ENCODE data around the gene COL25A1. TPM values are rescaled to one million over a fixed set of nuclear protein-coding genes. Genes with fewer than 3 reads are reported as not detected.

The COL25A1 gene
- total RNA-seq, 1 donor from 2014 or later = 10.4 TPM

- Histone ChIP-seq H3K4me1 (ENCODE audit: insufficient read depth, low read length) (peaks cover 23% of the 10 kb centered on the region), H2AFZ (ENCODE audit: low read depth, low read length) (no peak overlapping the region), H3K36me3 (ENCODE audit: insufficient read depth, low read length) (no peaks in the 10 kb centered on the region), H3K79me2 (ENCODE audit: insufficient read depth, low read length) (no peaks in the 10 kb centered on the region), H3K9me3 (ENCODE audit: insufficient read depth, low read depth, low read length) (no peaks in the 10 kb centered on the region), H3K9ac (ENCODE audit: low read length) (no peak overlapping the region), H3K4me3 (ENCODE audit: insufficient read depth, low read depth, low read length) (no peak overlapping the region), H3K4me2 (ENCODE audit: low read length) (no peak overlapping the region), H3K27ac (ENCODE audit: low read depth, low read length) (no peak overlapping the region), H3K27me3 (ENCODE audit: insufficient read depth, low read length) (no peaks in the 10 kb centered on the region), H4K20me1 (ENCODE audit: insufficient read depth, low read length) (no peaks in the 10 kb centered on the region)
- FAIRE-seq = no peak
- DNase-seq (ENCODE audit: low read depth) = no peak
- H3K9me3 Mint-ChIP-seq (ENCODE audit: unreplicated experiment) = no peaks in the 10 kb centered on the region
- no peak overlapping the region for H3K4me3 Mint-ChIP-seq (ENCODE audit: unreplicated experiment)
- H3K4me1 Mint-ChIP-seq (ENCODE audit: low read depth, unreplicated experiment) = peaks cover 24% of the 10 kb centered on the region
- TF ChIP-seq EZH2 (IDR thresholded peaks at IDR 0.05; ENCODE audit: insufficient read depth, low read length) (no peak), CTCF (IDR thresholded peaks at IDR 0.05; ENCODE audit: insufficient read depth, low read depth, low read length) (no peak)
- H3K36me3 Mint-ChIP-seq (ENCODE audit: low read depth, unreplicated experiment) = no peaks in the 10 kb centered on the region
- no peaks in the 10 kb centered on the region for H3K27me3 Mint-ChIP-seq (ENCODE audit: low read depth, unreplicated experiment)
- H3K27ac Mint-ChIP-seq (ENCODE audit: unreplicated experiment) = no peak overlapping the region
Observed at GRCh38 chr4:108829966-108830492, 472.4 kb downstream of the COL25A1 start.

- no peak overlapping the region for H3K4me2 ChIP-seq (ENCODE audit: low read length)
- H3K4me1 Mint-ChIP-seq (ENCODE audit: low read depth, unreplicated experiment) = peaks cover 11% of the 10 kb centered on the region
- H3K27me3 ChIP-seq (ENCODE audit: insufficient read depth, low read length) = no peaks in the 10 kb centered on the region
- H3K27me3 Mint-ChIP-seq (ENCODE audit: low read depth, unreplicated experiment) = no peaks in the 10 kb centered on the region
- no peak for FAIRE-seq
- H2AFZ ChIP-seq (ENCODE audit: low read depth, low read length) = no peak overlapping the region
- H3K4me3 Mint-ChIP-seq (ENCODE audit: unreplicated experiment) = no peak overlapping the region
- no peak for DNase-seq (ENCODE audit: low read depth)
- no peaks in the 10 kb centered on the region for H3K36me3 ChIP-seq (ENCODE audit: insufficient read depth, low read length)
- H3K27ac ChIP-seq (ENCODE audit: low read depth, low read length) = no peak overlapping the region
- H3K4me1 ChIP-seq (ENCODE audit: insufficient read depth, low read length) = peaks cover 12% of the 10 kb centered on the region
- no peaks in the 10 kb centered on the region for H3K36me3 Mint-ChIP-seq (ENCODE audit: low read depth, unreplicated experiment)
- no peak overlapping the region for H3K9ac ChIP-seq (ENCODE audit: low read length)
- H3K79me2 ChIP-seq (ENCODE audit: insufficient read depth, low read length) = no peaks in the 10 kb centered on the region
- H3K9me3 ChIP-seq (ENCODE audit: insufficient read depth, low read depth, low read length) = no peaks in the 10 kb centered on the region
- H3K27ac Mint-ChIP-seq (ENCODE audit: unreplicated experiment) = no peak overlapping the region
- H3K9me3 Mint-ChIP-seq (ENCODE audit: unreplicated experiment) = no peaks in the 10 kb centered on the region
- H4K20me1 ChIP-seq (ENCODE audit: insufficient read depth, low read length) = no peaks in the 10 kb centered on the region
- no peak overlapping the region for H3K4me3 ChIP-seq (ENCODE audit: insufficient read depth, low read depth, low read length)
- no peak for TF ChIP-seq CTCF (IDR thresholded peaks at IDR 0.05; ENCODE audit: insufficient read depth, low read depth, low read length)
- TF ChIP-seq EZH2 (IDR thresholded peaks at IDR 0.05; ENCODE audit: insufficient read depth, low read length) = no peak
Observed at GRCh38 chr4:108828620-108829019, 473.8 kb downstream of the COL25A1 start.

GRCh38 chr4:108825737-108826136 lies 476.7 kb downstream of the COL25A1 start:
- Mint-ChIP-seq H3K36me3 (ENCODE audit: low read depth, unreplicated experiment) (no peaks in the 10 kb centered on the region), H3K9me3 (ENCODE audit: unreplicated experiment) (no peaks in the 10 kb centered on the region), H3K27ac (ENCODE audit: unreplicated experiment) (no peak overlapping the region), H3K4me1 (ENCODE audit: low read depth, unreplicated experiment) (peaks cover 10% of the 10 kb centered on the region), H3K27me3 (ENCODE audit: low read depth, unreplicated experiment) (no peaks in the 10 kb centered on the region), H3K4me3 (ENCODE audit: unreplicated experiment) (no peak overlapping the region)
- Histone ChIP-seq H3K27ac (ENCODE audit: low read depth, low read length) (no peak overlapping the region), H3K9ac (ENCODE audit: low read length) (no peak overlapping the region), H3K79me2 (ENCODE audit: insufficient read depth, low read length) (no peaks in the 10 kb centered on the region), H4K20me1 (ENCODE audit: insufficient read depth, low read length) (no peaks in the 10 kb centered on the region), H3K9me3 (ENCODE audit: insufficient read depth, low read depth, low read length) (no peaks in the 10 kb centered on the region), H3K4me1 (ENCODE audit: insufficient read depth, low read length) (peaks cover 3% of the 10 kb centered on the region), H3K4me2 (ENCODE audit: low read length) (no peak overlapping the region), H2AFZ (ENCODE audit: low read depth, low read length) (no peak overlapping the region), H3K4me3 (ENCODE audit: insufficient read depth, low read depth, low read length) (no peak overlapping the region), H3K27me3 (ENCODE audit: insufficient read depth, low read length) (no peaks in the 10 kb centered on the region), H3K36me3 (ENCODE audit: insufficient read depth, low read length) (no peaks in the 10 kb centered on the region)
- DNase-seq (ENCODE audit: low read depth) (no peak), FAIRE-seq (no peak)
- no peak for TF ChIP-seq EZH2 (IDR thresholded peaks at IDR 0.05; ENCODE audit: insufficient read depth, low read length)
- no peak for TF ChIP-seq CTCF (IDR thresholded peaks at IDR 0.05; ENCODE audit: insufficient read depth, low read depth, low read length)

Data from astrocyte (in vitro differentiated cells and primary cell).